Mesodermal cell (in vitro differentiated cells): ENCODE measurements around the gene CROCC.
A peak's percentile ranks its signal among the peaks of the same experiment; 100 is the strongest.

Experiments
- H3K27ac ChIP-seq: 2 replicates; pipeline ENCODE4 v1.7.0; 2013; ENCODE audit warnings: mild to moderate bottlenecking, low read depth, low read length, moderate library complexity; ENCODE audit not compliant: severe bottlenecking
- H3K36me3 ChIP-seq: 2 replicates; pipeline ENCODE4 v1.7.1; 2013; ENCODE audit warnings: mild to moderate bottlenecking, low read length, moderate library complexity; ENCODE audit not compliant: control insufficient read depth, insufficient read depth
- H3K4me1 ChIP-seq: one replicate; pipeline ENCODE4 v1.7.1; 2013; ENCODE audit warnings: mild to moderate bottlenecking, low read length; ENCODE audit not compliant: insufficient read depth, control insufficient read depth, poor library complexity, severe bottlenecking
- H3K4me3 ChIP-seq: 2 replicates; pipeline ENCODE4 v1.7.0; 2013; ENCODE audit warnings: low read length, control low read depth, mild to moderate bottlenecking; ENCODE audit not compliant: insufficient read depth, poor library complexity, severe bottlenecking; ENCODE audit errors: extremely low read depth
- H3K9me3 ChIP-seq: 2 replicates; pipeline ENCODE4 v1.7.1; 2013; ENCODE audit warnings: mild to moderate bottlenecking, low read length, moderate library complexity; ENCODE audit not compliant: control insufficient read depth
- whole genome bisulfite sequencing, 2 experiments: methylation state at CpG; one replicate each; pipeline ENCODE4 v1.1.5; 2013; ENCODE audit warnings: missing lambda C conversion rate in 2 of 2; ENCODE audit not compliant: insufficient coverage in 2 of 2; 5-methylcytosine and 5-hydroxymethylcytosine counted together

The CROCC gene

DNA sequence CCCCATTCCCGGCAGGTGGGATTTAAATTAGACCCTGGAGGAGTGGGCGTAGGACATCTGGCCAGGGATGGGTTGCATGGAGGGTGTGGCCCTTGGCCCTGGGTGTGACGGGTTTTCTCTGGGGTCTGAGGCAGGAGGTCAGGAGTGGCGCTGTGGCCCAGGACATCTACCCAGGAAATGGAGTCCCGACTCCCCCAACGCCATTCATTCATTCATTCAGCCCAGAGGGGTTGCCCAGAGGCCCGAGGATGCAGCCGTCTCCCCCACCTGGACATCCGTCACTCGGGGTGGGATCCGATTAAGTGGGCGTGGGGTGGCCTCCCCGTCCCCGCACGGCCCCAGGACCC, 89.3 kb downstream of the CROCC start:
- Histone ChIP-seq H3K27ac (no peak overlapping the region), H3K4me1 (peaks cover 23% of the 10 kb centered on the region), H3K4me3 (peak overlapping the region; percentile 65), H3K36me3 (no peaks in the 10 kb centered on the region), H3K9me3 (no peaks in the 10 kb centered on the region)
- WGBS, 2 experiments, result 3 to 6% methylated on average over 5 to 11 of the region's 15 CpGs

DNA sequence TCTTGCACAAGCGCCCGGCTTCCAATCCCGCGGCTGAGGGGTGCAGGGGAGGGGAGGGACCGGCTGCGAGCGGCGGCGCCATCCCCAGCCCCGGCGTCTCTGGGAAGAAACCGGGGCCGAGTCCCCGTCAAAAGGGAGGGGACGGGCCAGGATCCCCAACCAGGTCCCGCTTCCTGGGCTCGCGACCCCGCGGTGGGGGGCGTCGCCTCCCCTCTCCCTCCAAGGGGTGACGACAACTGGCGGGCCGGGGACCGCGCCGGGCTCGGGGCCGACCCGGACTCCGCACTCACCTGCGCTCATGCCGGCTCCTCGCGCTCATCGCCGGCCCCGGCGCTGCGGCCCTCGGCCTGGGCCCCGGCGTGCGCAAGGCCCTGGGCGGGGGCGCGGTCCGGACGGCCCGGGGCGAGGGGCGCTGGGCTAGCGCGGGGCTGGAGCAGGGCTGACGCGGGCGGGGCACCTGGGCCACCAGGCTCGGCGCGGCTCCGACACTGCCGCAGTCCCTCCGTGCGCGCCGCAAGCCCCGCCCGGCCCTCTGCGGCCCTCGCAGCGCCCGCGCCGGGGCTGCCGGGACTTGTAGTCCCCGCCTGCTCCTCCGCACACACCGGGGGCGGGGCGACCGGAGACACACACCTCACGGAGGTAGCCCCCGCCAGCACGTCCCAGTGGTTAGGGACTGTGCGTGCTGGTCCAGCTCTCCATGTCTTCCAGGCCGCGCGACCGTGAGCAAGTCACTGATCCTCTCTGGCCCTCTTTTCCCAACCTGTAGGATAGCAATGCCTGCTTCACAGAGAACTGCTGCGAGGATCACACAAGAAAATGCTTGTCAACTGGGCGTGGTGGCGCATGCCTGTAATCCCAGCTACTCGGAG, 89.9 kb downstream of the CROCC start, which contains the start of gene ATP13A2:
TSS of gene ATP13A2 (minus strand) at position 490 of the 869 bp plus-strand sequence. CDS start at position 300, 190 bp downstream.
- peaks cover 30% of the 10 kb centered on the region for H3K4me1 ChIP-seq
- H3K9me3 ChIP-seq, result no peaks in the 10 kb centered on the region
- H3K27ac ChIP-seq, result no peak within 1 kb of the TSS
- peak within 1 kb of the TSS; percentile 65 for H3K4me3 ChIP-seq
- WGBS, 2 experiments, result 3% methylated on average over 71 to 76 of the region's 94 CpGs
- no peaks in the 10 kb centered on the region for H3K36me3 ChIP-seq

DNA sequence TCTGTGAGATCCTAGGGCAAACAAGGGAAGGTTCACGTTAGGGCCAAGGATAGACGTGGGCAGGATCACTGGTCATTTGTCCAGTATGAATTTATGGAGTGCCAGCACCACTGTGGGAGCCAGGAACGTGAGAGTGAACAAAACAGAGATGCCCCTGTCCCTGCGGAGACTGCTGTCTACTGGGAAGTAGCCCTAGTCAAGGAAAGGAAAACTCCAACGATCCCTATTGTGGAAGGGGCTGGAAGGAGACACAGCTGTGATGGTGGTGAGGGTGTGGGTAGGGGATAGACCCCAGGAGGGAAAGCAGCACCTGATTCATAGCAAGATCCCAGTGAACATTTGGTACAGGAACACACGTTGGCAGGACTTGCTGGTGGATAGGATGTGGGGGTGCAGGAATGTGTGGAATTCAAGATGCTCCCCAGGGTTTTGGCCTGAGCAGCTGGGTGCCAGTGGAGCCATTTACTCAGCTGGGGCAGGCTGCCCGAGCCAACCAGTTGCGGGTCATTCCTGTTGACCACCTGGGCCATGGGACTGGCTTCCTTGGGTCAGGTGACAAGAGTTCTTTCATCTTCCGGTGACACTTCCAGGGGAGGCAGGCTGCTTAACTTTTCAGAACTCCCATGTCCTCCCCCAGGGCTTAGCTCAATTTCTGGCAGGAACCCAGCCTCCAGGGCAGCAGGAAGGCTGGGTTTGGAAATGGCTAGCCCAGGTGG, 91.2 kb downstream of the CROCC start:
- Histone ChIP-seq H3K27ac (no peak overlapping the region), H3K4me3 (no peak overlapping the region), H3K36me3 (peaks cover 7% of the 10 kb centered on the region), H3K9me3 (no peaks in the 10 kb centered on the region), H3K4me1 (peaks cover 31% of the 10 kb centered on the region)
- WGBS, 2 experiments, result 68 to 71% methylated on average over 8 to 9 of the region's 9 CpGs

DNA sequence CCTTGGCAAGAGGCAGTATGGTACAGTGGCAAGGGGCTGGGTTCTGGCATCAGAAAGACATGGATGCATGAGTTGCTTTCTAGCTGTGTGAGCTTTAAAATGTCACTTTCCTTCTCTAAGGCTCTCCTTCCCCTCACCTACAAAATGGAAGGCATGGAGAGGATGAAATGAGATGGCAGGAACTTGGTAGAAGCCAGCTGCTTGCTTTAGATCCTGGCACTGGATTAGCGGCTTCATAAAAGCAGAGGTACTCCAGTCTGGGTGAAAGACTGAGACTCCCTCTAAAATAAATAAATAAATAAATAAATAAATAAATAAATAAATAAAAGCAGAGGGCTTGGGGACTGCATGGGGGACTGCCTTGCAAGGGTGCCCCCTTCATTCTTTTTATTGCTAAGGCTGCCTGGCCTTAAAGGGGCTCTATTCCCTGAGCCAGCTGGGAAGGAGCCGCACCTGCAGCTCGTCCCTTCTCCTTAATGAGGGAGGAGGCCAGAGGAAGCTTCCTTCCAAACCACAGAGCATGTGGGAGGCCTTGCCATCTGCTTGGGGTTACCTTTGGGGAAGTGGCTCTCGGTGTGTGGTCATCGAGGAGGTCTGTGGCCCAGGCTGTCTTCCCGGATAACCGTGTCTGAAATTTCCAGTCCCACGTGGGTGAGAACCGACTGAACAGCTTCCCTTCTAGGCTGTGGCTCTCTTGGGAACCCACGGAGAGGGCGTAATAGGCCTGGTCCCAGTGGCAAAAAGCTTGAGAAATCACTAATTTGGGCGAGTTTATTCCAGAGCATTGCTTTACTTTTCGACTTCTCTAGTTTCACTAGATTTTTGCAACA, 92.0 kb downstream of the CROCC start:
- Histone ChIP-seq H3K27ac (no peak overlapping the region), H3K36me3 (peaks cover 15% of the 10 kb centered on the region), H3K9me3 (no peaks in the 10 kb centered on the region), H3K4me1 (peaks cover 31% of the 10 kb centered on the region), H3K4me3 (no peak overlapping the region)
- WGBS, 2 experiments, result 83 to 89% methylated on average over 9 of the region's 13 CpGs

DNA sequence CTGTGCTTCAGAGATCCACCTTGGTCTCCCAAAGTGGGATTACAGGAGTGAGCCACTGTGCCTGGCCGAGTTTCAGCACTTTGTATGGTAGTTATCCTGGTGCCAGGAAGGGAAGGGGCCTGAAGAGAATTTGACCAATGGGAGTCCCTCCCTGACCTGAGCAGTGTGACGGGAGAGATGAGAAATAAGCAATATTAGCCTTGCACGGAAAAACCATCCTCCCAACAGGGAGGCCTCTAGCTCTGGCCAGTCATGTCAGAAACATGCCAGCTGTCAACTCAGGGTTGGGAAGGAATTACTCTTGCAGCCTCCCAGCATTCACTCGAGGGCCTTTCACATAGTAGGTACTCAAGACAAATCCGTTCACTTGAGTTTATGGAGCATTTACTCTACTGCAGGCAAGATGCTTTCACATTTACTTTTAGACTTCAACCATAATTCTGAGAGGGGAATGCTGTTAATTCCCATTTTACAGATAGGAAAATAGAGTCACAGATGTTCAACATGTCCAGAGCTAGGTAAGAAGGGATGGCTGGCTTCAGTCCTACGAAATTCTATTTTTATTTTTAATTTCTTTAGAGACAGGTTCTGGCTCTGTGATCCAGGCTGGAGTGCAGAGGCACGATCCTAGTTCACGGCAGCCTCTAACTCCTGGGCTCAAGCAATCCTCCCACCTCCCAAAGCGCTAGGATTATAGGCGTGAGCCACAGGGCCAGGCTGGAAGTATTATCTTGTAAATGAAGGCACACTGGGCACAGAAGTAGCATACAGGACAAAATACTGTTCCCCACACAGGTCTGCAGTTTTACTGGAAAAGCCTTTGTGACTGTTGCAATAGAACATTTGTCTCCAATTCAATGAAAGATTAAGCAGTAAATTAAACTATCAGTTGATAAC, 93.2 kb downstream of the CROCC start:
- WGBS, 2 experiments, result 63 to 65% methylated on average over 4 to 5 of the region's 10 CpGs
- H3K4me1 ChIP-seq, result peaks cover 31% of the 10 kb centered on the region
- H3K36me3 ChIP-seq, result peaks cover 27% of the 10 kb centered on the region
- H3K9me3 ChIP-seq, result no peaks in the 10 kb centered on the region
- no peak overlapping the region for H3K27ac ChIP-seq
- H3K4me3 ChIP-seq, result no peak overlapping the region

DNA sequence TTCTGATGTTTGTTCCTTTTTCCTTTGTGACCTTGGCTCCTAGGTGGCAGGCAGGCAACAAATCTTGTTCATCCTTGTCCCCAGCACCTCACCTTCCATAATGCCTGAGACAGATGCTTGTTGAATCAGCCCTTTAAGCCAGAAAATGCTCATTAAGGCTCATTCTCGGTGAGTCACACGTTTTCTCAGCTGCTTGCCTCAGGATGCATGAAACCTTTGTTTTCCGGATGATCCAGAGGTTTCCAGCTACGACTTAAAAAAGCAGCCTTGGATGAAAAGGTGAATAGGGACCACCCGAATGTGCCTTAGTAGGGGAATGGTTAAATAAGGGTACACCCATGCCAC, 94.6 kb downstream of the CROCC start:
- H3K9me3 ChIP-seq, result no peaks in the 10 kb centered on the region
- WGBS, 2 experiments, result 43 to 46% methylated on average over 3 of the region's 5 CpGs
- no peak overlapping the region for H3K4me3 ChIP-seq
- peaks cover 40% of the 10 kb centered on the region for H3K36me3 ChIP-seq
- H3K4me1 ChIP-seq, result peaks cover 28% of the 10 kb centered on the region
- H3K27ac ChIP-seq, result peak overlapping the region; percentile 97

DNA sequence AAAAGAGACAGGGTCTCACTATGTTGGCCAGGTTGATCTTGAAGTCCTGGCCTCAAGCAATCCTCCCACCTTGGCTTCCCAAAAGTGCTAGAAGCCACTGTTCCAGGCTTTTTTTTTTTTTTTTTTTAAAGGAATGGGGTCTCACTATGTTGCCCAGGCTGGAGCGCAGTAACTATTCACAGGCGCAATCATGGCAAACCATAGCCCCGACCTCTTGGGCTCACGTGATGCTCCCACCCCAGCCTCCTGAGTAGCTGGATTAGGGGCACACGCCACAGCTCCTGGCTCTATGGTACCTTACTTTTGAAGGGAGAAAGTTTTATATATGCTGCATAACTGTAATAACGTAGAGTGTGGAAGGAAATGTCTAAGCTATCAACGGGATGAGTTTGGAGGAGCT, 95.7 kb downstream of the CROCC start:
- no peak overlapping the region for H3K4me3 ChIP-seq
- peaks cover 28% of the 10 kb centered on the region for H3K4me1 ChIP-seq
- peaks cover 51% of the 10 kb centered on the region for H3K36me3 ChIP-seq
- 89 to 98% methylated on average over 3 to 5 of the region's 7 CpGs for WGBS, 2 experiments
- no peak overlapping the region for H3K27ac ChIP-seq
- H3K9me3 ChIP-seq, result no peaks in the 10 kb centered on the region

DNA sequence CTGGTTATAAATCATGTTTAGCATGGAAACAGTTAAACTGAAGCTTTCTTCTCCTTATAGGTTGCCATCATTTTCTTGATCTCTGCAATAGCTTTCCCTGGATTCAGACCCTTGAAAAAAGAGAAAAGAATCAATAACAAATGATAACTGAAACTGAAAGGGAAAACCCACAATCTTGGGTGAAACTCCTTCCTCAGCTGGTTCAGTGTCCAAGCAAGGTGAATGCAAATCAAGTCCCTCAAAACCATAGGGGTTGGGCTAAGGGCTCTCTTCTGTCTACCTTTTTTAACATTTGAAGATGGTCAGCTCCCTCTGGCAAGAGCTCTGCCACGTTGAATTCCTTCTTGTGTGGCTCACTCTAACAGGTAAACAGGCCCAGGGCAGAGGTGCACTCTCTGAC, 97.1 kb downstream of the CROCC start:
- Histone ChIP-seq H3K36me3 (peaks cover 65% of the 10 kb centered on the region), H3K27ac (no peak overlapping the region), H3K4me3 (no peak overlapping the region), H3K9me3 (no peaks in the 10 kb centered on the region), H3K4me1 (peaks cover 26% of the 10 kb centered on the region)
- WGBS, 2 experiments, result 36 to 89% methylated on average over 1 of the region's 1 CpG

DNA sequence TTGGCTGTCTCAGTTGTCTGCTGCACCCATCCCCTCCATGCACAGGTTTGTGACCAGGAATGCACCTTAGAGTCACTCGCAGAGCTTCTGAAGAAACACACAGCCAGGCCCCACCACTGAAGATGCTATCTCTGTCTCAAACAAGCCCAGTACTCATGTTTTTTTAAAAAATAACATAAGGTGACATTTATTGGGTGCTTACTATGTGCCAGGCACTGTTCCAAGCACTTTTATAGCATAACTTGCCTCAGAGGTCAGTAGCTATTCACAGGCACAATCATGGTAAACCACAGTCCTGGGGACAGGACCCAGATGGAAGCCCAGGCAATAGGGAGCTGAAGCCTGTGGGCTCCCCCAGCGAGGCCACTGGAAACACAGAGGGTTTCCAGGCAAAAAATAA, 98.8 kb downstream of the CROCC start:
- H3K9me3 ChIP-seq, result no peaks in the 10 kb centered on the region
- WGBS, 2 experiments, result 88 to 94% methylated on average over 1 to 2 of the region's 2 CpGs
- H3K4me1 ChIP-seq, result peaks cover 10% of the 10 kb centered on the region
- peaks cover 82% of the 10 kb centered on the region for H3K36me3 ChIP-seq
- H3K4me3 ChIP-seq, result no peak overlapping the region
- H3K27ac ChIP-seq, result no peak overlapping the region

DNA sequence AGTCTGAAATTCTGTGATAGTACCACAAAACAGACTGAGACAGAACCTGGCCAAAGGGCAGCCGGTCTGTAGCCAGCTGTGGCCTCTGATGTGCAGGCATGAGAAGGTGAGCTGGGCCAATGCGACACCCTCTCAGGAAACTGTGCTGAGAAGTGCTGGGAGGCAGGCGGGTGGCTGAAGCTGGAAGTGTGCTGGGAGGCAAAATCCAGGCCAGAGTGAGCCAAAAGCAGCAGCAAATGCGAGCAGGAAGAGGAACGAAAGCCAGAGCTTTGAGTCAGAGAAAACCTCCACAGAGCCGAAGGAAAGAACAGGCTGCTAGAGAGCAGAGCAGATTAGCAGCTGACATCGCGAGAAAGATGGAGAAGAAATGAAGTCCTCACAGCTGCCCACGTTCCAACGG, 100.2 kb downstream of the CROCC start:
- Histone ChIP-seq H3K4me3 (no peak overlapping the region), H3K9me3 (no peaks in the 10 kb centered on the region), H3K27ac (no peak overlapping the region), H3K4me1 (no peaks in the 10 kb centered on the region), H3K36me3 (peaks cover 96% of the 10 kb centered on the region)
- WGBS, 2 experiments, result 96 to 97% methylated on average over 10 of the region's 10 CpGs
